Neutrophil (primary cell): ENCODE measurements around the gene MRPL24.

Source experiments
- H3K27ac ChIP-seq: fragments of 200-600 bp; sonication (generic); 2 replicates; pipeline ENCODE4 v1.5.1; 2016; ENCODE audit warnings: mild to moderate bottlenecking, moderate library complexity
- H3K27me3 ChIP-seq: fragments of 200-600 bp; sonication (generic); 2 replicates; pipeline ENCODE4 v1.6.0; 2016; ENCODE audit warnings: mild to moderate bottlenecking
- H3K36me3 ChIP-seq: fragments of 200-600 bp; sonication (generic); 2 replicates; pipeline ENCODE4 v1.5.1; 2017
- H3K4me1 ChIP-seq, 2 experiments: fragments of 200-600 bp in 1 of 2; sonication (generic) in 1 of 2; 1 replicate in 1 of 2; 2 replicates in 1 of 2; pipeline versions ENCODE4 v1.5.1 to v1.6.1; 2013 to 2016; ENCODE audit warnings: low read depth in 1 of 2, low read length in 1 of 2, mild to moderate bottlenecking in 1 of 2, moderate library complexity in 1 of 2; ENCODE audit not compliant: control insufficient read depth in 1 of 2, insufficient read depth in 1 of 2
- H3K4me3 ChIP-seq, 2 experiments: fragments of 200-600 bp in 1 of 2; sonication (generic) in 1 of 2; 1 replicate in 1 of 2; 2 replicates in 1 of 2; pipeline ENCODE4 v1.5.1; 2013 to 2016; ENCODE audit warnings: low read depth in 1 of 2, low read length in 1 of 2, mild to moderate bottlenecking in 1 of 2, moderate library complexity in 1 of 2
- H3K9me3 ChIP-seq: fragments of 200-600 bp; sonication (generic); 2 replicates; pipeline ENCODE4 v1.5.1; 2016
- CTCF ChIP-seq: fragments of 200-600 bp; sonication (generic); IDR thresholded peaks from 2 replicates; pipeline ENCODE4 v1.5.1; 2016; ENCODE audit warnings: antibody characterized with exemption

MRPL24 gene

DNA sequence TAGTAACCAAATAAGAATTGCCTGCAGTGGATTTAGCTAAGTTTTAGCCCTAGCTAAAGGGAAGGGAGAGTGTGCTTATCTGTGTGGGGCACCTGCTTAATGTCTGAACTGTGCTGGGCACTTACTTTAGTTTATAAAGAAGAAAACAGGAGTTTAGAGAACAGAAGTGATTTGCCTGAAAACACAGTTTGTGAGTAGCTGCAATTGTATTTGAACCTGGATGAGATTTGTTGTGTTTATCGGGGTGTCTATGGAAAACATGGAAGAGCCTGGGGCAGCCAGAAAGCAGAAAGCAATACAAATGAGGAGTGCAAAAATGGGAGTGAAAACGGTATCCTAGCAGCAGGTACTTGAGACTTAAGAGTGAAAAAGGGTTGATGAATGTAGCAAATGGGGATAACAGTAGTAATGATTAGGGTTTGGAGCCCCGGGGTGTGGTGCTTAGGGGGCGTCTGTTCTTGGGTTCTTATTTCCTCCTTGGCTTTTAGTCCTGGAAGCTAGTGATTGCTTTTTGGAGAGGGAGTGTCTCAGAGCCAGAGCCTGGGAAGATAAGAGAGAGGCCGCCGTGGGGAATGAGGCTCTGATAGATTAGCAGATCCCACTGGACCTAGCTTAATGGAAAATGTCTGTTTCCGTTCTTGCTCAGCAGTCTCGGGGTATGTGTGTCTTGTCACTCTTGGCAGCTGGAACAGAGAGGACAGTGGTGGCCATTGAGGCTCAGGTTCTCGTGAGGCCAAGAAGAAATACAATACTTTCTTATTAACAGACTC lies 32.0 kb upstream of the MRPL24 start:
- H3K27me3 ChIP-seq, result no peaks in the 10 kb centered on the region
- no peak overlapping the region for H3K27ac ChIP-seq
- no peaks in the 10 kb centered on the region for H3K36me3 ChIP-seq
- H3K4me1 ChIP-seq, result peaks cover 14% of the 10 kb centered on the region in 2 experiments
- H3K9me3 ChIP-seq, result no peaks in the 10 kb centered on the region
- no peak for TF ChIP-seq CTCF
- H3K4me3 ChIP-seq, result no peak overlapping the region

GRCh38 chr1:156772222-156772621 lies 31.3 kb upstream of the MRPL24 start:
- H3K4me3 ChIP-seq, result no peak overlapping the region
- no peaks in the 10 kb centered on the region for H3K9me3 ChIP-seq
- peaks cover 17% of the 10 kb centered on the region in 2 experiments for H3K4me1 ChIP-seq
- no peak overlapping the region for H3K27ac ChIP-seq
- no peaks in the 10 kb centered on the region for H3K27me3 ChIP-seq
- no peak for TF ChIP-seq CTCF
- H3K36me3 ChIP-seq, result no peaks in the 10 kb centered on the region

- no peaks in the 10 kb centered on the region for H3K36me3 ChIP-seq
- H3K4me3 ChIP-seq, result peak overlapping the region; percentile 84 to 89
- peak overlapping the region; percentile 92 for H3K27ac ChIP-seq
- no peak for TF ChIP-seq CTCF
- peaks cover 33% of the 10 kb centered on the region in 2 experiments for H3K4me1 ChIP-seq
- H3K27me3 ChIP-seq, result no peaks in the 10 kb centered on the region
- no peaks in the 10 kb centered on the region for H3K9me3 ChIP-seq
These were observed 27.9 kb upstream of the MRPL24 start for GRCh38 chr1:156768610-156769295.

DNA sequence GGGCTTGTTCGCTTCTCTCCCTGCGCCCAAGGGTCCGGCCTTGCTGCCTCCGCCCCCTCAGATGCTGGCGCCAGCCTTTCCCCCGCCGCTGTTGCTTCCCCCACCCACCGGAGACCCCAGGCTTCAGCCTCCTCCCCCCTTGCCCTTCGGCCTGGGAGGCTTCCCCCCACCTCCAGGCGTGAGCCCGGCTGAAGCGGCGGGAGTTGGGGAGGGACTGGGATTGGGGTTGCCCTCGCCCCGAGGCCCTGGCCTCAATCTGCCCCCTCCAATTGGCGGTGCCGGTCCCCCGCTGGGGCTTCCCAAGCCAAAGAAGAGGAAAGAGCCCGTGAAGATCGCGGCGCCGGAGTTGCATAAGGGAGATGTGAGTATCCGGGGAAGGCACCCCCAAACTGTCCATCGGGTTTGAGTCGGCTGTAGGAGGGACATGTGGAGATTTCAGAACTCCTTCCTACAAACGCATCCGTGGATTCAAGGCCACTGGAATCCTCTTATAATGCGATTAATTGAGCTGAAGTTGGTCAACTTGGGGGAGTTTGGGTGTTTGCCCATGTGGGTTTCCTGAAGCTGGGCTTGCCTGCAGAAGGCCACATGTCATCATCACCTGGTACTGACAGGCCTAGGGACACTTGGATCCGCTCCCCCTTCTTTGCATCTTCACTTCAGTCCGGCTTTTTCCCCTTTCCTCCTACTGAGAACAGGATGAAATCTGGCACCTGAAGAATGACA lies 27.2 kb upstream of the MRPL24 start:
- Histone ChIP-seq H3K27me3 (no peaks in the 10 kb centered on the region), H3K4me1 (peaks cover 33% of the 10 kb centered on the region in 2 experiments), H3K27ac (peak overlapping the region; percentile 92), H3K9me3 (no peaks in the 10 kb centered on the region), H3K36me3 (no peaks in the 10 kb centered on the region), H3K4me3 (peak overlapping the region; percentile 84 to 89)
- no peak for TF ChIP-seq CTCF

DNA sequence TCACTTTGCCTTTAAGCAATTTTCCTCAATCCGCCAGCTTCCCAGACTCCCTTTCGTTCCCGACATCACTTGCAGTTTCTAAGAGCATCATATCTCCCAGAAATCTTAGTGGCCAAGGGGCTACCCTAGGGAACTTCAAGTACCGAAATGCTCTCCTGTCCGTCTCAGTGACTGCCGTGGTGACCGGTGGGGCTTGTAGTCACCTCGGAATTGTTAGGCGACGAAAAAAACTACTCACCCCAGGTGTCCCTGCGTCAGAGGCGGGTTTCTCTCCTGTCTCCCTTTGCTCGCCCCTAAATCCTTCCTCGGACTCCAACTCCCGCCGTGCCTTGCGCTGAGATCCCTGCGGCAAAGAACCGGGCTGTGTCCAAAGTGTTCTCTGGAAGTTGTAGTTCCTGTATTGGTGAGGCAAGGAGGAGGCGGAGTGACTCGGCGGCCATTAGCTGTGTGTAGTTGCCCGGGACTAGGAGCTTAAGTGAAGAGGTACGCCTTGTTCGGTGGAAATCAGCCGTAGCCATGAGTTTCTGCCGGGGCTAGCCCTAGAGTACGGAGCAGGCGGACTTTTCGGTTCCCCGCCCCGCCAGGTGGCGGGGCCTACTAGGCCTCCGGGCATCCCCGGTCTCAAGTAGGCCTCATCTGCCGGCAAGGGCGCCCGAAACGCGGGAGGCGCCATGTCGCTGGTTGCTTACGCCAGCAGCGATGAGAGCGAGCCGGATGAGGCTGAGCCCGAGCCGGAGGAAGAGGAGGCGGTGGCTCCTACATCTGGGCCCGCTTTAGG lies 26.4 kb upstream of the MRPL24 start, which contains the start of gene PRCC:
Gene PRCC (plus strand): TSS at position 435 of the 778 bp plus-strand sequence. CDS start 237 bp downstream, at position 672.
- Histone ChIP-seq H3K27me3 (no peaks in the 10 kb centered on the region), H3K36me3 (no peaks in the 10 kb centered on the region), H3K4me1 (peaks cover 33% of the 10 kb centered on the region in 2 experiments), H3K27ac (peak within 1 kb of the TSS; percentile 92), H3K4me3 (peak within 1 kb of the TSS; percentile 84 to 89), H3K9me3 (no peaks in the 10 kb centered on the region)
- no peak for TF ChIP-seq CTCF
